Uterus (tissue), 2 donors: Measurements from ENCODE around the gene DCC.

Experiments
- CTCF ChIP-seq, 4 experiments: fragments of 200-600 bp in 2 of 4; fragments of 450-650 bp in 2 of 4; sonication (generic) in 2 of 4; IDR thresholded peaks; one replicate each; pipeline ENCODE4 v1.5.1; 2016 to 2019; ENCODE audit warnings: antibody characterized with exemption in 4 of 4, mild to moderate bottlenecking in 2 of 4, moderate library complexity in 1 of 4
- POLR2A ChIP-seq, 2 donors: fragments of 450-650 bp; IDR thresholded peaks; one replicate each; pipeline ENCODE4 v1.6.1; 2016; ENCODE audit warnings: antibody characterized with exemption in 2 of 2, mild to moderate bottlenecking in 1 of 2, moderate library complexity in 1 of 2

- TF ChIP-seq CTCF (IDR thresholded peaks at IDR 0.05) (no peak), POLR2A (IDR thresholded peaks at IDR 0.05) (no peak)
These were observed 1071.5 kb downstream of the DCC start for GRCh38 chr18:53411511-53411910.
